H1 (cell line): ENCODE measurements around the gene SLC27A6.

ENCODE experiments used
- EZH2 ChIP-seq: fragments of 200-600 bp; sonication (generic); IDR thresholded peaks from 2 replicates; pipeline ENCODE4 v1.7.1; 2012; ENCODE audit warnings: low read depth, mild to moderate bottlenecking, moderate library complexity, low read length, inconsistent platforms; ENCODE audit not compliant: severe bottlenecking
- POLR2A ChIP-seq, 2 experiments: IDR thresholded peaks; 1 replicate in 1 of 2; 2 replicates in 1 of 2; pipeline ENCODE4 v1.6.1; 2011; ENCODE audit warnings: low read depth in 2 of 2, low read length in 2 of 2, mild to moderate bottlenecking in 2 of 2; ENCODE audit errors: control extremely low read depth in 1 of 2
- TF ChIP-seq, protein P1 (sequence below), 3 experiments: IDR thresholded peaks; 1 replicate in 2 of 3; 2 replicates in 1 of 3; pipeline versions ENCODE4 v1.5.1 to v1.6.1; 2011; ENCODE audit warnings: low read length in 3 of 3, mild to moderate bottlenecking in 3 of 3, inconsistent platforms in 2 of 3, low read depth in 1 of 3, moderate library complexity in 1 of 3; ENCODE audit not compliant: insufficient read depth in 1 of 3; ENCODE audit errors: control extremely low read depth in 1 of 3
- TF ChIP-seq, protein P2 (sequence below): IDR thresholded peaks from 2 replicates; pipeline ENCODE4 v1.6.1; 2011; ENCODE audit warnings: low read length, improper control_type of control experiment

DNA sequence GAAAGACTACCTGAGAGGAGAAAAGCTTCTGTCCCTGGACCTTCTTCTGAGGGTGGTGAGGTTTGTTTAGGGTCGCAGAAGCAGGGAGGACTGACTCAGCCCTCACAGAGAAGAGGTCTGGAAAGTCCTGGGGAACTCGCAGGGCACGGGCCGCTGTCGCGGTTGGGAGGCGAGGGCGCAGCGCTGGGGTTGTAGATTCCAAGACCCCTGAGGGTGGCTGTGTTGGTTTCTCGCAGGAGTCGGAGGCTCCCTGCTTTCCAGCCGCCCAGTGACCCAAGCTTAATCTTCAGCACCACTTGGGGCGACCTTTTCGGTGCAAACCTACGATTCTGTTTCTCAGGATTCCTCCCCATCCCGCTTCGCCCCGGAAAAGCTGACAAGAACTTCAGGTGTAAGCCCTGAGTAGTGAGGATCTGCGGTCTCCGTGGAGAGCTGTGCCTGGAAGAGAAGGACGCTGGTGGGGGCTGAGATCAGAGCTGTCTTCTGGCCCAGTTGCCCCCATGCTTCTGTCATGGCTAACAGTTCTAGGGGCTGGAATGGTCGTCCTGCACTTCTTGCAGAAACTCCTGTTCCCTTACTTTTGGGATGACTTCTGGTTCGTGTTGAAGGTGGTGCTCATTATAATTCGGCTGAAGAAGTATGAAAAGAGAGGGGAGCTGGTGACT, 482 bp downstream of the SLC27A6 start:
- TF ChIP-seq POLR2A (IDR thresholded peaks at IDR 0.05; ENCODE audit: control extremely low read depth in 1 of 2, low read depth in 2 of 2, low read length in 2 of 2) (no peak), EZH2 (no peak)
- TF ChIP-seq, protein P1, sequence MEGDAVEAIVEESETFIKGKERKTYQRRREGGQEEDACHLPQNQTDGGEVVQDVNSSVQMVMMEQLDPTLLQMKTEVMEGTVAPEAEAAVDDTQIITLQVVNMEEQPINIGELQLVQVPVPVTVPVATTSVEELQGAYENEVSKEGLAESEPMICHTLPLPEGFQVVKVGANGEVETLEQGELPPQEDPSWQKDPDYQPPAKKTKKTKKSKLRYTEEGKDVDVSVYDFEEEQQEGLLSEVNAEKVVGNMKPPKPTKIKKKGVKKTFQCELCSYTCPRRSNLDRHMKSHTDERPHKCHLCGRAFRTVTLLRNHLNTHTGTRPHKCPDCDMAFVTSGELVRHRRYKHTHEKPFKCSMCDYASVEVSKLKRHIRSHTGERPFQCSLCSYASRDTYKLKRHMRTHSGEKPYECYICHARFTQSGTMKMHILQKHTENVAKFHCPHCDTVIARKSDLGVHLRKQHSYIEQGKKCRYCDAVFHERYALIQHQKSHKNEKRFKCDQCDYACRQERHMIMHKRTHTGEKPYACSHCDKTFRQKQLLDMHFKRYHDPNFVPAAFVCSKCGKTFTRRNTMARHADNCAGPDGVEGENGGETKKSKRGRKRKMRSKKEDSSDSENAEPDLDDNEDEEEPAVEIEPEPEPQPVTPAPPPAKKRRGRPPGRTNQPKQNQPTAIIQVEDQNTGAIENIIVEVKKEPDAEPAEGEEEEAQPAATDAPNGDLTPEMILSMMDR (IDR thresholded peaks at IDR 0.05; ENCODE audit: control extremely low read depth in 1 of 3, insufficient read depth in 1 of 3, low read depth in 1 of 3, low read length in 3 of 3) = peak in 1 of 3 experiments; percentile 7; a peak in 1 of 4 replicates
- TF ChIP-seq, protein P2, sequence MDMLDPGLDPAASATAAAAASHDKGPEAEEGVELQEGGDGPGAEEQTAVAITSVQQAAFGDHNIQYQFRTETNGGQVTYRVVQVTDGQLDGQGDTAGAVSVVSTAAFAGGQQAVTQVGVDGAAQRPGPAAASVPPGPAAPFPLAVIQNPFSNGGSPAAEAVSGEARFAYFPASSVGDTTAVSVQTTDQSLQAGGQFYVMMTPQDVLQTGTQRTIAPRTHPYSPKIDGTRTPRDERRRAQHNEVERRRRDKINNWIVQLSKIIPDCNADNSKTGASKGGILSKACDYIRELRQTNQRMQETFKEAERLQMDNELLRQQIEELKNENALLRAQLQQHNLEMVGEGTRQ = no peak
